Pancreas (tissue), 10 donors: ENCODE results near the gene RASL10B. TPM values are rescaled to one million over a fixed set of nuclear protein-coding genes. Genes with fewer than 3 reads are reported as not detected.

Experiments
- ATAC-seq, 4 donors: fragments of 200-7000 bp; cut with Tn5 transposase; one replicate each; pipeline versions ENCODE4 v1.8.0 to v1.9.1; 2020; ENCODE audit warnings: mild to moderate bottlenecking in 4 of 4, moderate library complexity in 4 of 4
- DNase-seq, 6 donors: peaks; one replicate each; pipeline ENCODE4 v3.0.0-alpha.2; 2020
- FAIRE-seq: peaks from 2 replicates; lab custom pipeline; 2012; peaks lifted over from hg19 to GRCh38; lab: Jason Lieb, UNC
- H3K27ac ChIP-seq, 4 donors: fragments of 200-600 bp; sonication (generic); 1 replicate in 3 of 4; 2 replicates in 1 of 4; pipeline versions ENCODE4 v1.5.0 to v1.8.0; 2020
- H3K27me3 ChIP-seq, 4 donors: fragments of 200-600 bp; one replicate each; pipeline ENCODE4 v1.8.0; 2021
- H3K36me3 ChIP-seq, 3 donors: fragments of 200-600 bp; sonication (generic) in 1 of 3; one replicate each; pipeline versions ENCODE4 v1.5.0 to v1.8.0; 2020 to 2021
- H3K4me1 ChIP-seq, 3 donors: fragments of 200-600 bp; one replicate each; pipeline ENCODE4 v1.8.0; 2021
- H3K4me3 ChIP-seq, 4 donors: fragments of 200-600 bp; sonication (generic) in 2 of 4; one replicate each; pipeline versions ENCODE4 v1.5.0 to v1.8.0; 2020 to 2021
- H3K9me3 ChIP-seq, 4 donors: fragments of 200-600 bp; one replicate each; pipeline ENCODE4 v1.8.0; 2021
- CTCF ChIP-seq, 4 donors: fragments of 200-600 bp; sonication (generic) in 3 of 4; IDR thresholded peaks; one replicate each; pipeline versions ENCODE4 v1.5.0 to v1.8.0; 2021; ENCODE audit warnings: antibody characterized with exemption in 4 of 4
- WGBS, 2 donors: extraction: QIAGEN DNeasy Blood & Tissue Kit; methylation state at CpG; one replicate each; pipeline ENCODE4 v1.1.7; 2013; 5-methylcytosine and 5-hydroxymethylcytosine counted together
- intact Hi-C, 3 donors: fragments of 100-400 bp; cut with DNase I; formaldehyde crosslinking; loops; one replicate each; pipeline versions ENCODE4 v1.11.1 to v1.14.2; 2022
- polyA plus RNA-seq, 2 donors: library from polyadenylated mRNA; stranded (reverse); fragments of 200-250 nt; gene quantifications; one replicate each; pipeline ENCODE4 v1.2.3, GENCODE V29; 2013
- total RNA-seq, 6 donors: library from RNA; stranded (reverse); fragmentation: NEBNext Ultra II Directional in 4 of 6; extraction: Animal tissue kit (Norgen Biotek cat#: 25700) in 4 of 6; gene quantifications; one replicate each; pipeline versions ENCODE4 v1.2.1 to v1.2.4, GENCODE V29; 2021 to 2023
- donor health status: healthy with polysubstance abuse.
- donor health status: DM: no; HTN: no; CAD: no; lungs with moderate emphysema.
- donor health status: DM: no; HTN: no; CAD: no.
- donor health status: control.
- donor health status: control.
- donor health status: Bipolar disorder and iron deficiency.
- donor health status: DM: yes; HTN: yes; CAD: no.
- donor health status: DM: no; HTN: no; CAD: no.
- donor health status: DM: no; HTN: no; CAD: no.
- donor health status: DM: yes; HTN: yes; CAD: no.

Gene RASL10B
- total and polyA plus RNA-seq, 8 donors = 2.5 to 6.3 (median 4.0) TPM

GRCh38 chr17:35693662-35694061, 37.8 kb upstream of the RASL10B start:
- DNase-seq = no peak
- intact Hi-C loops = no loop called here
- Histone ChIP-seq H3K27me3 (no peaks in the 10 kb centered on the region), H3K9me3 (no peaks in the 10 kb centered on the region), H3K36me3 (peaks cover 0 to 11% (median 0%) of the 10 kb centered on the region in 3 donors), H3K4me1 (no peaks in the 10 kb centered on the region), H3K4me3 (no peak overlapping the region), H3K27ac (no peak overlapping the region)
- 94 to 96% methylated on average over 3 of the region's 3 CpGs for WGBS, 2 donors
- no peak for ATAC-seq
- FAIRE-seq = no peak
- no peak for TF ChIP-seq CTCF (IDR thresholded peaks at IDR 0.05)

GRCh38 chr17:35694906-35695305, 36.5 kb upstream of the RASL10B start:
- Histone ChIP-seq H3K27me3 (no peaks in the 10 kb centered on the region), H3K36me3 (peaks cover 0 to 11% (median 0%) of the 10 kb centered on the region in 3 donors), H3K9me3 (no peaks in the 10 kb centered on the region), H3K4me1 (no peaks in the 10 kb centered on the region), H3K27ac (no peak overlapping the region), H3K4me3 (no peak overlapping the region)
- intact Hi-C loops = no loop called here
- 86 to 90% methylated on average over 2 of the region's 2 CpGs for WGBS, 2 donors
- FAIRE-seq (no peak), DNase-seq (no peak), ATAC-seq (no peak)
- no peak for TF ChIP-seq CTCF (IDR thresholded peaks at IDR 0.05)

GRCh38 chr17:35695613-35696012, 35.8 kb upstream of the RASL10B start:
- ATAC-seq (no peak), DNase-seq (no peak), FAIRE-seq (no peak)
- no peak overlapping the region for H3K4me3 ChIP-seq
- WGBS, 2 donors = 39 to 52% methylated on average over 2 of the region's 2 CpGs
- H3K9me3 ChIP-seq = no peaks in the 10 kb centered on the region
- no peaks in the 10 kb centered on the region for H3K27me3 ChIP-seq
- H3K27ac ChIP-seq = no peak overlapping the region
- no peak for TF ChIP-seq CTCF (IDR thresholded peaks at IDR 0.05)
- no peaks in the 10 kb centered on the region for H3K4me1 ChIP-seq
- intact Hi-C loops = no loop called here
- peaks cover 0 to 11% (median 0%) of the 10 kb centered on the region in 3 donors for H3K36me3 ChIP-seq

- Histone ChIP-seq H3K9me3 (no peaks in the 10 kb centered on the region), H3K4me3 (no peak overlapping the region), H3K27me3 (no peaks in the 10 kb centered on the region), H3K36me3 (peaks cover 0 to 10% (median 0%) of the 10 kb centered on the region in 3 donors), H3K4me1 (no peaks in the 10 kb centered on the region), H3K27ac (no peak overlapping the region)
- 91% methylated on average over 2 of the region's 2 CpGs for WGBS, 2 donors
- DNase-seq (no peak), ATAC-seq (no peak), FAIRE-seq (no peak)
- no peak for TF ChIP-seq CTCF (IDR thresholded peaks at IDR 0.05)
- intact Hi-C loops = no loop called here
Measured at GRCh38 chr17:35698800-35699199, 32.6 kb upstream of the RASL10B start.

- H3K4me3 ChIP-seq = no peak overlapping the region
- ATAC-seq = no peak
- TF ChIP-seq CTCF (IDR thresholded peaks at IDR 0.05) = no peak
- DNase-seq = no peak
- H3K27ac ChIP-seq = no peak overlapping the region
- no peak for FAIRE-seq
- no peaks in the 10 kb centered on the region for H3K4me1 ChIP-seq
- H3K27me3 ChIP-seq = no peaks in the 10 kb centered on the region
- intact Hi-C loops = no loop called here
- 82 to 86% methylated on average over 6 of the region's 6 CpGs for WGBS, 2 donors
- H3K9me3 ChIP-seq = no peaks in the 10 kb centered on the region
- peaks cover 0 to 2% (median 0%) of the 10 kb centered on the region in 3 donors for H3K36me3 ChIP-seq
Measured at GRCh38 chr17:35700150-35700549, 31.3 kb upstream of the RASL10B start.
